IMR-90 (cell line): ENCODE measurements around the gene CPNE1.
"Not testable (repeated sequence)": the region's sequence is repeated elsewhere in the genome, so short reads cannot be mapped to it uniquely, and the experiment has no call there.

Source experiments
- BHLHE40 ChIP-seq: fragments of 150-350 bp; IDR thresholded peaks from 2 replicates; pipeline ENCODE4 v1.6.1; 2016; ENCODE audit warnings: mild to moderate bottlenecking, low read depth, low read length
- CEBPB ChIP-seq: IDR thresholded peaks from 2 replicates; pipeline ENCODE4 v1.6.1; 2012; ENCODE audit warnings: low read depth, low read length, improper control_type of control experiment
- CHD1 ChIP-seq: IDR thresholded peaks from 2 replicates; pipeline ENCODE4 v1.6.1; 2012; ENCODE audit warnings: low read depth, low read length, improper control_type of control experiment
- CTCF ChIP-seq: conservative IDR thresholded peaks from 2 replicates; pipeline ENCODE4 v1.5.1; 2012; ENCODE audit warnings: mild to moderate bottlenecking, low read depth, low read length, improper control_type of control experiment
- FOS ChIP-seq: fragments of 150-350 bp; IDR thresholded peaks from 2 replicates; pipeline ENCODE4 v1.6.1; 2016; ENCODE audit warnings: low read depth, low read length
- MAFK ChIP-seq: IDR thresholded peaks from 2 replicates; pipeline ENCODE4 v1.6.1; 2012; ENCODE audit warnings: low read depth, low read length, improper control_type of control experiment
- MAZ ChIP-seq: IDR thresholded peaks from 2 replicates; pipeline ENCODE4 v1.6.1; 2012; ENCODE audit warnings: low read depth, mild to moderate bottlenecking, low read length, improper control_type of control experiment, moderate library complexity, borderline replicate concordance
- MXI1 ChIP-seq: IDR thresholded peaks from 2 replicates; pipeline ENCODE4 v1.6.1; 2012; ENCODE audit warnings: low read depth, mild to moderate bottlenecking, low read length, moderate library complexity, borderline replicate concordance
- POLR2A ChIP-seq: IDR thresholded peaks from 2 replicates; pipeline ENCODE4 v1.6.1; 2012; ENCODE audit warnings: mild to moderate bottlenecking, low read depth, low read length
- RAD21 ChIP-seq: IDR thresholded peaks from 2 replicates; pipeline ENCODE4 v1.6.1; 2012; ENCODE audit warnings: low read length, improper control_type of control experiment
- RCOR1 ChIP-seq: IDR thresholded peaks from 2 replicates; pipeline ENCODE4 v1.6.1; 2012; ENCODE audit warnings: mild to moderate bottlenecking, low read length, improper control_type of control experiment; ENCODE audit not compliant: insufficient replicate concordance
- SMC3 ChIP-seq: fragments of 150-350 bp; IDR thresholded peaks from 2 replicates; pipeline ENCODE4 v1.6.1; 2016; ENCODE audit warnings: low read depth, mild to moderate bottlenecking, antibody characterized with exemption, low read length, moderate library complexity
- USF2 ChIP-seq: fragments of 150-350 bp; IDR thresholded peaks from 2 replicates; pipeline ENCODE4 v1.6.1; 2017; ENCODE audit warnings: mild to moderate bottlenecking, antibody characterized with exemption, low read length, low read depth

GRCh38 chr20:35705894-35706293, 41.2 kb upstream of the CPNE1 start:
- not testable (repeated sequence) for TF ChIP-seq FOS, CTCF, SMC3, POLR2A, RAD21, CHD1, RCOR1, MAZ, BHLHE40, CEBPB, USF2, MXI1, MAFK
